Right atrium auricular region (tissue), 2 donors: ENCODE results near the gene STK10. TPM values are rescaled to one million over a fixed set of nuclear protein-coding genes. Genes with fewer than 3 reads are reported as not detected.
A peak's percentile ranks its signal among the peaks of the same experiment; 100 is the strongest.

Source experiments
- DNase-seq: peaks from one replicate; pipeline ENCODE4 v3.0.0-alpha.2; 2019; ENCODE audit warnings: low spot score
- H3K27ac ChIP-seq, 2 donors: fragments of 200-600 bp; sonication (generic); 1 replicate in 1 of 2; 2 replicates in 1 of 2; pipeline ENCODE4 v1.5.1; 2016 to 2019
- H3K27me3 ChIP-seq, 2 donors: fragments of 200-600 bp; sonication (generic); one replicate each; pipeline versions ENCODE4 v1.5.1 to v1.6.0; 2017 to 2019
- H3K36me3 ChIP-seq: fragments of 200-600 bp; sonication (generic); one replicate; pipeline ENCODE4 v1.5.1; 2016
- H3K4me1 ChIP-seq, 2 donors: fragments of 200-600 bp; sonication (generic); one replicate each; pipeline versions ENCODE4 v1.5.1 to v1.6.0; 2017 to 2019
- H3K4me3 ChIP-seq, 2 donors: fragments of 200-600 bp; sonication (generic); 1 replicate in 1 of 2; 2 replicates in 1 of 2; pipeline ENCODE4 v1.5.1; 2017 to 2019; ENCODE audit warnings: mild to moderate bottlenecking in 1 of 2, moderate library complexity in 1 of 2
- H3K9me3 ChIP-seq, 2 donors: fragments of 200-600 bp; sonication (generic); one replicate each; pipeline ENCODE4 v1.5.1; 2019
- total RNA-seq, 2 donors: library from RNA; depleted of rRNA; stranded (reverse); fragments of >200 nt; gene quantifications; one replicate each; pipeline ENCODE4 v1.1.0, GENCODE V29; 2016
- TF ChIP-seq, protein P1 (sequence below), 2 donors: fragments of 200-600 bp; sonication (generic); IDR thresholded peaks; one replicate each; pipeline ENCODE4 v1.5.1; 2019; ENCODE audit warnings: antibody characterized with exemption in 2 of 2

Gene STK10
- total RNA-seq, 2 donors from 2014 or later = 6.9 to 10.8 TPM

DNA sequence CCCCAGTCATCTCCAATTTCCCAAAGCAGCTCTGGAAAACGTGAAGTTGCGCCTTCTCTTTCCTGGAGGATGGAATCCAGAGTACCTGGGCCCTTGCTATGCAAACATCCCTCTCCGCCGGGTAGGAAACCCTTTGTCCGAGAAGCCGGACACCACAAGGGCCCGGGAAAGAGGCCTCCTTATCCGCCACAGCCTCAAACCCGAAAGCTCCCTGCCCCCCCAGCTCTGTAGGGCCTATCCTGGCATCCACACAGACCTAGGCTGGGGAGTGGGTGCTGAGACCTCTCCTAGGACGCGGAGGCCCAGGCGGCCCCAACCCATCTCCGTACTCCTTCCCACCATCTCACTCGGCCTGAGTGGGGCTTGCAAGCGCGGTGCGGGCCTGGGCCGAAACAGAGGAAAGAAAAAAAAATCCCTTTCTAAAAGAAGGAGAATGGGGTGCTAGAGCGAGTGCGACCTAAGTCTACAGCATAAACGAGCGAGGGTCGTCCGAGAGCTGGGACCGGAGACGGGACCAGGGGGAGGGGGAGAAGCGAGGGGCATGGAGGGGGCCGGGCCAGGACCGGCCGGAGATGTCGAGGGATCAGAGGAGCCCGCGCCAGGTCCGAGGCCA, 182.2 kb downstream of the STK10 start:
- DNase-seq = no peak
- H3K4me1 ChIP-seq = peaks cover 0 to 53% of the 10 kb centered on the region in 2 donors
- TF ChIP-seq, protein P1, sequence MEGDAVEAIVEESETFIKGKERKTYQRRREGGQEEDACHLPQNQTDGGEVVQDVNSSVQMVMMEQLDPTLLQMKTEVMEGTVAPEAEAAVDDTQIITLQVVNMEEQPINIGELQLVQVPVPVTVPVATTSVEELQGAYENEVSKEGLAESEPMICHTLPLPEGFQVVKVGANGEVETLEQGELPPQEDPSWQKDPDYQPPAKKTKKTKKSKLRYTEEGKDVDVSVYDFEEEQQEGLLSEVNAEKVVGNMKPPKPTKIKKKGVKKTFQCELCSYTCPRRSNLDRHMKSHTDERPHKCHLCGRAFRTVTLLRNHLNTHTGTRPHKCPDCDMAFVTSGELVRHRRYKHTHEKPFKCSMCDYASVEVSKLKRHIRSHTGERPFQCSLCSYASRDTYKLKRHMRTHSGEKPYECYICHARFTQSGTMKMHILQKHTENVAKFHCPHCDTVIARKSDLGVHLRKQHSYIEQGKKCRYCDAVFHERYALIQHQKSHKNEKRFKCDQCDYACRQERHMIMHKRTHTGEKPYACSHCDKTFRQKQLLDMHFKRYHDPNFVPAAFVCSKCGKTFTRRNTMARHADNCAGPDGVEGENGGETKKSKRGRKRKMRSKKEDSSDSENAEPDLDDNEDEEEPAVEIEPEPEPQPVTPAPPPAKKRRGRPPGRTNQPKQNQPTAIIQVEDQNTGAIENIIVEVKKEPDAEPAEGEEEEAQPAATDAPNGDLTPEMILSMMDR (IDR thresholded peaks at IDR 0.05) = no peak

GRCh38 chr5:172004824-172005237, 183.2 kb downstream of the STK10 start:
- Histone ChIP-seq H3K36me3 (no peaks in the 10 kb centered on the region), H3K9me3 (no peaks in the 10 kb centered on the region), H3K27me3 (no peaks in the 10 kb centered on the region), H3K27ac (peak overlapping the region; percentile 96 to 97), H3K4me1 (peaks cover 0 to 57% of the 10 kb centered on the region in 2 donors), H3K4me3 (peak overlapping the region; percentile 80 to 84)
- TF ChIP-seq, protein P1 (IDR thresholded peaks at IDR 0.05) = no peak
- DNase-seq = no peak

More for the DNA sequence above, 182.2 kb downstream of the STK10 start:
- Histone ChIP-seq H3K27ac (peak overlapping the region; percentile 96 to 97), H3K9me3 (no peaks in the 10 kb centered on the region), H3K4me3 (peak overlapping the region; percentile 80 to 84), H3K36me3 (no peaks in the 10 kb centered on the region), H3K27me3 (no peaks in the 10 kb centered on the region)

DNA sequence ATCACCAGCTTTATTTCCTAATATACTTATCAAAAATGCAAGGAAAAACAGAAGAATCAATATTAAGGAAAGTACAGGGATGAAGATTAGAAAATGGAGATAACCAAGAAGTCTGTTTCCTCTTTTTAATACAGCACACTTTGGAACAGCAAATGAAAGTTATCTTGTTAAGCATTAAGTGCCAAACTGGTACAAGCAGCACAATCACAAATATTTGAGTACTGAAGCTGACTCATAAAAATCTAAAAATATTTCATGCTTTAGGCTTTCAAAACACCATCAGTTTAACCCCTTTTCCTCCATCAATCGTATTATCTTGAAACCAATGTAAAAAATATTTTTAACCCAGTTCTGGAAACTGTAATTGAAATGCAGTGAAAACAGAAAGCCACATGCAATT, 184.3 kb downstream of the STK10 start:
- Histone ChIP-seq H3K4me1 (peaks cover 0 to 58% of the 10 kb centered on the region in 2 donors), H3K27ac (peak overlapping the region in 1 of 2 donors; percentile 96), H3K36me3 (no peaks in the 10 kb centered on the region), H3K27me3 (no peaks in the 10 kb centered on the region), H3K4me3 (no peak overlapping the region), H3K9me3 (no peaks in the 10 kb centered on the region)
- no peak for DNase-seq
- TF ChIP-seq, protein P1 (IDR thresholded peaks at IDR 0.05) = no peak

GRCh38 chr5:172002840-172003512, 185.0 kb downstream of the STK10 start:
- peaks cover 0 to 55% of the 10 kb centered on the region in 2 donors for H3K4me1 ChIP-seq
- H3K9me3 ChIP-seq = no peaks in the 10 kb centered on the region
- no peak for DNase-seq
- peak overlapping the region in 1 of 2 donors; percentile 96 for H3K27ac ChIP-seq
- TF ChIP-seq, protein P1 (IDR thresholded peaks at IDR 0.05) = no peak
- H3K27me3 ChIP-seq = no peaks in the 10 kb centered on the region
- no peak overlapping the region for H3K4me3 ChIP-seq
- no peaks in the 10 kb centered on the region for H3K36me3 ChIP-seq

- Histone ChIP-seq H3K9me3 (no peaks in the 10 kb centered on the region), H3K36me3 (no peaks in the 10 kb centered on the region), H3K4me1 (peaks cover 0 to 48% of the 10 kb centered on the region in 2 donors), H3K27me3 (no peaks in the 10 kb centered on the region), H3K4me3 (no peak overlapping the region), H3K27ac (peak overlapping the region in 1 of 2 donors; percentile 96)
- DNase-seq = no peak
- TF ChIP-seq, protein P1 (IDR thresholded peaks at IDR 0.05) = peak in 1 of 2 donors; percentile 40
Measured at GRCh38 chr5:172002310-172002709, 185.7 kb downstream of the STK10 start.
